MM.1S (cell line): ENCODE measurements around the gene DCAF10.

ENCODE experiments used
- EZH2 ChIP-seq: fragments of 300-600 bp; sonication (generic); optimal IDR thresholded peaks from 2 replicates; pipeline ENCODE3; 2017; ENCODE audit warnings: low read depth, mild to moderate bottlenecking, antibody characterized with exemption, low read length, mixed read lengths
- EZH2phosphoT487 ChIP-seq: fragments of 300-600 bp; sonication (generic); IDR thresholded peaks from 2 replicates; pipeline ENCODE4 v1.6.1; 2018; ENCODE audit warnings: antibody characterized with exemption, low read length

- TF ChIP-seq EZH2 (no peak), EZH2phosphoT487 (no peak)
Measured at GRCh38 chr9:37859043-37859442, 58.4 kb downstream of the DCAF10 start.
